GM23248 (cell line): Measurements from ENCODE around the gene R3HDML.

Experiments used
- EZH2 ChIP-seq: fragments of 200-600 bp; sonication (generic); IDR thresholded peaks from 2 replicates; pipeline ENCODE4 v1.6.1; 2018; ENCODE audit warnings: antibody characterized with exemption, mild to moderate bottlenecking; ENCODE audit not compliant: insufficient read depth, poor library complexity, severe bottlenecking
- EZH2phosphoT487 ChIP-seq: fragments of 200-600 bp; sonication (generic); IDR thresholded peaks from 2 replicates; pipeline ENCODE4 v1.6.1; 2018; ENCODE audit warnings: antibody characterized with exemption, moderate library complexity, mild to moderate bottlenecking, low read depth; ENCODE audit not compliant: insufficient read depth

- no peak for TF ChIP-seq EZH2
- no peak for TF ChIP-seq EZH2phosphoT487
Measured at GRCh38 chr20:44334709-44335108, 2.1 kb upstream of the R3HDML start.
